HepG2 (cell line): ENCODE results near the gene SNRNP200. TPM values are rescaled to one million over a fixed set of nuclear protein-coding genes. Genes with fewer than 3 reads are reported as not detected.

Experiments
- CENPX ChIP-seq: sonication (generic); formaldehyde crosslinking; IDR thresholded peaks from 2 replicates; pipeline ENCODE4 v1.9.0; 2021; ENCODE audit warnings: mild to moderate bottlenecking, missing genetic modification reagents, moderate library complexity
- HMG20A ChIP-seq: IDR thresholded peaks from 2 replicates; pipeline ENCODE4 v1.6.1; 2016; ENCODE audit warnings: borderline replicate concordance
- KAT2B ChIP-seq: fragments of 150-350 bp; IDR thresholded peaks from 2 replicates; pipeline ENCODE4 v1.6.1; 2014; ENCODE audit warnings: low read depth, low read length, borderline replicate concordance
- KDM3A ChIP-seq: IDR thresholded peaks from 2 replicates; pipeline ENCODE4 v1.6.1; 2018; ENCODE audit warnings: low read depth, missing compliant biosample characterization
- PITX1 ChIP-seq: sonication (generic); formaldehyde crosslinking; IDR thresholded peaks from 2 replicates; pipeline ENCODE4 v1.5.1; 2020; ENCODE audit warnings: mild to moderate bottlenecking, missing genetic modification reagents
- REXO4 ChIP-seq: sonication (generic); formaldehyde crosslinking; IDR thresholded peaks from 2 replicates; pipeline ENCODE4 v1.8.0; 2022; ENCODE audit warnings: missing genetic modification reagents, mild to moderate bottlenecking, borderline replicate concordance
- YEATS2 ChIP-seq: sonication (generic); formaldehyde crosslinking; IDR thresholded peaks from 2 replicates; pipeline ENCODE4 v1.4.0; 2020; ENCODE audit warnings: missing genetic modification reagents, borderline replicate concordance
- ZKSCAN8 ChIP-seq: IDR thresholded peaks from 2 replicates; pipeline ENCODE4 v1.6.1; 2016; ENCODE audit warnings: borderline replicate concordance, missing genetic modification reagents, missing compliant biosample characterization
- ZMYM2 ChIP-seq: sonication (generic); formaldehyde crosslinking; IDR thresholded peaks from 2 replicates; pipeline ENCODE4 v1.8.0; 2022; ENCODE audit warnings: mild to moderate bottlenecking, missing genetic modification reagents
- ZNF143 ChIP-seq: sonication (generic); formaldehyde crosslinking; IDR thresholded peaks from 2 replicates; pipeline ENCODE4 v1.4.0; 2020; ENCODE audit warnings: missing genetic modification reagents
- ZNF768 ChIP-seq: sonication (generic); formaldehyde crosslinking; IDR thresholded peaks from 2 replicates; pipeline ENCODE4 v1.4.0; 2020; ENCODE audit warnings: missing genetic modification reagents
- ZNF772 ChIP-seq: sonication (generic); formaldehyde crosslinking; IDR thresholded peaks from 2 replicates; pipeline ENCODE4 v1.5.0; 2020; ENCODE audit warnings: mild to moderate bottlenecking, missing genetic modification reagents
- polyA plus RNA-seq, 8 experiments: library from polyadenylated mRNA; depleted of rRNA in 3 of 8; stranded (reverse) in 7 of 8; unstranded in 1 of 8; fragments of >200 nt; fragmentation: Illumina TruSeq in 4 of 8; extraction: Trizol in 4 of 8; gene quantifications; 2 replicates each; pipeline versions ENCODE4 v1.2.1 to v1.2.3, GENCODE V29; 2011 to 2016; ENCODE audit warnings: low read depth in 4 of 8, missing spikeins in 1 of 8, mixed read lengths in 1 of 8; ENCODE audit not compliant: insufficient read depth in 1 of 8
- total RNA-seq, 5 experiments: library from RNA; depleted of rRNA; stranded (reverse); fragments of >200 nt; fragmentation: Illumina TruSeq; extraction: Trizol; gene quantifications; 2 replicates each; pipeline ENCODE4 v1.2.3, GENCODE V29; 2016; ENCODE audit warnings: low read depth in 1 of 5
- TF ChIP-seq, protein P1 (sequence below): sonication (generic); formaldehyde crosslinking; IDR thresholded peaks from 2 replicates; pipeline ENCODE4 v1.8.1; 2023; ENCODE audit warnings: mild to moderate bottlenecking, missing genetic modification reagents, borderline replicate concordance
- TF ChIP-seq, protein P2 (sequence below): sonication (generic); formaldehyde crosslinking; IDR thresholded peaks from 2 replicates; pipeline ENCODE4 v1.4.0; 2020; ENCODE audit warnings: missing genetic modification reagents, borderline replicate concordance
- TF ChIP-seq, protein P3 (sequence below), 2 experiments: fragments of 450-650 bp in 1 of 2; sonication (generic) in 1 of 2; formaldehyde crosslinking; IDR thresholded peaks; 2 replicates each; pipeline versions ENCODE4 v1.5.0 to v1.8.0; 2020 to 2022; ENCODE audit warnings: mild to moderate bottlenecking in 1 of 2, missing genetic modification reagents in 1 of 2
- TF ChIP-seq, protein P4 (sequence below): sonication (generic); formaldehyde crosslinking; IDR thresholded peaks from 2 replicates; pipeline ENCODE4 v1.4.0; 2020; ENCODE audit warnings: missing genetic modification reagents, borderline replicate concordance
- TF ChIP-seq, protein P5 (sequence below): sonication (generic); formaldehyde crosslinking; conservative IDR thresholded peaks from 2 replicates; pipeline ENCODE4 v1.4.0; 2020; ENCODE audit warnings: mild to moderate bottlenecking, missing genetic modification reagents, moderate library complexity

SNRNP200 gene
- total and polyA plus RNA-seq, 2 of the 13 experiments (the other 11 are each of a cell fraction or from before 2014, with no cell fraction given) = 99.0 to 232 TPM

DNA sequence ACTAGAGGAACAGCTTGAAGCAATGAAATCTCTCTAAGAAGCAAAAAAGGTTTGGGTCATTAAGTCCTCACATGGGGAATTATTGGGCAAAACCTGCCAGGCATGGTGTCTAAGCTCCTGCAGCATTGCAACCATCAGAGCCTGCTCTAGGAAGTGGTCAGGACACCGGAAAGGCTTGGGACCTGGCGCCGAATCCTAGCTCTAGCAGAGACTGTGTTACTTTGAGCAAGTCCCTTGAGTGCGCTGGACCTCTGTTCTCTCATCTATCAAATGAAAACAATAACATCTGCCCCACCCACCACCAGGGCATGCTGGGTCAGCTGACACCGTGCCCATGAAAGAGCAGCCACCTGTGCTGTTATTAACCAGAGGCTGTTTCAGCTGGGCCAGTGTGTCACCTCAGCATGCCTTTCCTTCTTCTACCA lies 45.8 kb downstream of the SNRNP200 start (continued):
- TF ChIP-seq KAT2B = no peak
- no peak for TF ChIP-seq REXO4 (CRISPR knock-in tag)
- TF ChIP-seq ZNF768 (CRISPR knock-in tag) = 0 out of 2 replicates have a peak, but pooled peaks have one; percentile 22
- TF ChIP-seq ZMYM2 = no peak
- TF ChIP-seq, protein P1, sequence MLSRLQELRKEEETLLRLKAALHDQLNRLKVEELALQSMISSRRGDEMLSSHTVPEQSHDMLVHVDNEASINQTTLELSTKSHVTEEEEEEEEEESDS = no peak
- TF ChIP-seq, protein P2, sequence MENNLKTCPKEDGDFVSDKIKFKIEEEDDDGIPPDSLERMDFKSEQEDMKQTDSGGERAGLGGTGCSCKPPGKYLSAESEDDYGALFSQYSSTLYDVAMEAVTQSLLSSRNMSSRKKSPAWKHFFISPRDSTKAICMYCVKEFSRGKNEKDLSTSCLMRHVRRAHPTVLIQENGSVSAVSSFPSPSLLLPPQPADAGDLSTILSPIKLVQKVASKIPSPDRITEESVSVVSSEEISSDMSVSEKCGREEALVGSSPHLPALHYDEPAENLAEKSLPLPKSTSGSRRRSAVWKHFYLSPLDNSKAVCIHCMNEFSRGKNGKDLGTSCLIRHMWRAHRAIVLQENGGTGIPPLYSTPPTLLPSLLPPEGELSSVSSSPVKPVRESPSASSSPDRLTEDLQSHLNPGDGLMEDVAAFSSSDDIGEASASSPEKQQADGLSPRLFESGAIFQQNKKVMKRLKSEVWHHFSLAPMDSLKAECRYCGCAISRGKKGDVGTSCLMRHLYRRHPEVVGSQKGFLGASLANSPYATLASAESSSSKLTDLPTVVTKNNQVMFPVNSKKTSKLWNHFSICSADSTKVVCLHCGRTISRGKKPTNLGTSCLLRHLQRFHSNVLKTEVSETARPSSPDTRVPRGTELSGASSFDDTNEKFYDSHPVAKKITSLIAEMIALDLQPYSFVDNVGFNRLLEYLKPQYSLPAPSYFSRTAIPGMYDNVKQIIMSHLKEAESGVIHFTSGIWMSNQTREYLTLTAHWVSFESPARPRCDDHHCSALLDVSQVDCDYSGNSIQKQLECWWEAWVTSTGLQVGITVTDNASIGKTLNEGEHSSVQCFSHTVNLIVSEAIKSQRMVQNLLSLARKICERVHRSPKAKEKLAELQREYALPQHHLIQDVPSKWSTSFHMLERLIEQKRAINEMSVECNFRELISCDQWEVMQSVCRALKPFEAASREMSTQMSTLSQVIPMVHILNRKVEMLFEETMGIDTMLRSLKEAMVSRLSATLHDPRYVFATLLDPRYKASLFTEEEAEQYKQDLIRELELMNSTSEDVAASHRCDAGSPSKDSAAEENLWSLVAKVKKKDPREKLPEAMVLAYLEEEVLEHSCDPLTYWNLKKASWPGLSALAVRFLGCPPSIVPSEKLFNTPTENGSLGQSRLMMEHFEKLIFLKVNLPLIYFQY (CRISPR knock-in tag) = no peak; the same call in 1 of the 2 replicates
- no peak for TF ChIP-seq ZNF772 (CRISPR knock-in tag)
- TF ChIP-seq ZKSCAN8 (CRISPR knock-in tag) = no peak
- TF ChIP-seq PITX1 (CRISPR knock-in tag) = no peak
- TF ChIP-seq, protein P3, sequence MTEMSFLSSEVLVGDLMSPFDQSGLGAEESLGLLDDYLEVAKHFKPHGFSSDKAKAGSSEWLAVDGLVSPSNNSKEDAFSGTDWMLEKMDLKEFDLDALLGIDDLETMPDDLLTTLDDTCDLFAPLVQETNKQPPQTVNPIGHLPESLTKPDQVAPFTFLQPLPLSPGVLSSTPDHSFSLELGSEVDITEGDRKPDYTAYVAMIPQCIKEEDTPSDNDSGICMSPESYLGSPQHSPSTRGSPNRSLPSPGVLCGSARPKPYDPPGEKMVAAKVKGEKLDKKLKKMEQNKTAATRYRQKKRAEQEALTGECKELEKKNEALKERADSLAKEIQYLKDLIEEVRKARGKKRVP (CRISPR knock-in tag; IDR thresholded peaks at IDR 0.05) = no peak
- TF ChIP-seq, protein P4, sequence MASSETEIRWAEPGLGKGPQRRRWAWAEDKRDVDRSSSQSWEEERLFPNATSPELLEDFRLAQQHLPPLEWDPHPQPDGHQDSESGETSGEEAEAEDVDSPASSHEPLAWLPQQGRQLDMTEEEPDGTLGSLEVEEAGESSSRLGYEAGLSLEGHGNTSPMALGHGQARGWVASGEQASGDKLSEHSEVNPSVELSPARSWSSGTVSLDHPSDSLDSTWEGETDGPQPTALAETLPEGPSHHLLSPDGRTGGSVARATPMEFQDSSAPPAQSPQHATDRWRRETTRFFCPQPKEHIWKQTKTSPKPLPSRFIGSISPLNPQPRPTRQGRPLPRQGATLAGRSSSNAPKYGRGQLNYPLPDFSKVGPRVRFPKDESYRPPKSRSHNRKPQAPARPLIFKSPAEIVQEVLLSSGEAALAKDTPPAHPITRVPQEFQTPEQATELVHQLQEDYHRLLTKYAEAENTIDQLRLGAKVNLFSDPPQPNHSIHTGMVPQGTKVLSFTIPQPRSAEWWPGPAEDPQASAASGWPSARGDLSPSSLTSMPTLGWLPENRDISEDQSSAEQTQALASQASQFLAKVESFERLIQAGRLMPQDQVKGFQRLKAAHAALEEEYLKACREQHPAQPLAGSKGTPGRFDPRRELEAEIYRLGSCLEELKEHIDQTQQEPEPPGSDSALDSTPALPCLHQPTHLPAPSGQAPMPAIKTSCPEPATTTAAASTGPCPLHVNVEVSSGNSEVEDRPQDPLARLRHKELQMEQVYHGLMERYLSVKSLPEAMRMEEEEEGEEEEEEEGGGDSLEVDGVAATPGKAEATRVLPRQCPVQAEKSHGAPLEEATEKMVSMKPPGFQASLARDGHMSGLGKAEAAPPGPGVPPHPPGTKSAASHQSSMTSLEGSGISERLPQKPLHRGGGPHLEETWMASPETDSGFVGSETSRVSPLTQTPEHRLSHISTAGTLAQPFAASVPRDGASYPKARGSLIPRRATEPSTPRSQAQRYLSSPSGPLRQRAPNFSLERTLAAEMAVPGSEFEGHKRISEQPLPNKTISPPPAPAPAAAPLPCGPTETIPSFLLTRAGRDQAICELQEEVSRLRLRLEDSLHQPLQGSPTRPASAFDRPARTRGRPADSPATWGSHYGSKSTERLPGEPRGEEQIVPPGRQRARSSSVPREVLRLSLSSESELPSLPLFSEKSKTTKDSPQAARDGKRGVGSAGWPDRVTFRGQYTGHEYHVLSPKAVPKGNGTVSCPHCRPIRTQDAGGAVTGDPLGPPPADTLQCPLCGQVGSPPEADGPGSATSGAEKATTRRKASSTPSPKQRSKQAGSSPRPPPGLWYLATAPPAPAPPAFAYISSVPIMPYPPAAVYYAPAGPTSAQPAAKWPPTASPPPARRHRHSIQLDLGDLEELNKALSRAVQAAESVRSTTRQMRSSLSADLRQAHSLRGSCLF (CRISPR knock-in tag) = no peak
- no peak for TF ChIP-seq KDM3A
- TF ChIP-seq ZNF143 = no peak; the same call in 1 of the 2 replicates
- no peak for TF ChIP-seq YEATS2 (CRISPR knock-in tag)
- TF ChIP-seq HMG20A (CRISPR knock-in tag) = 0 out of 2 replicates have a peak, but pooled peaks have one; percentile 24
- no peak for TF ChIP-seq CENPX (CRISPR knock-in tag)
- TF ChIP-seq, protein P5, sequence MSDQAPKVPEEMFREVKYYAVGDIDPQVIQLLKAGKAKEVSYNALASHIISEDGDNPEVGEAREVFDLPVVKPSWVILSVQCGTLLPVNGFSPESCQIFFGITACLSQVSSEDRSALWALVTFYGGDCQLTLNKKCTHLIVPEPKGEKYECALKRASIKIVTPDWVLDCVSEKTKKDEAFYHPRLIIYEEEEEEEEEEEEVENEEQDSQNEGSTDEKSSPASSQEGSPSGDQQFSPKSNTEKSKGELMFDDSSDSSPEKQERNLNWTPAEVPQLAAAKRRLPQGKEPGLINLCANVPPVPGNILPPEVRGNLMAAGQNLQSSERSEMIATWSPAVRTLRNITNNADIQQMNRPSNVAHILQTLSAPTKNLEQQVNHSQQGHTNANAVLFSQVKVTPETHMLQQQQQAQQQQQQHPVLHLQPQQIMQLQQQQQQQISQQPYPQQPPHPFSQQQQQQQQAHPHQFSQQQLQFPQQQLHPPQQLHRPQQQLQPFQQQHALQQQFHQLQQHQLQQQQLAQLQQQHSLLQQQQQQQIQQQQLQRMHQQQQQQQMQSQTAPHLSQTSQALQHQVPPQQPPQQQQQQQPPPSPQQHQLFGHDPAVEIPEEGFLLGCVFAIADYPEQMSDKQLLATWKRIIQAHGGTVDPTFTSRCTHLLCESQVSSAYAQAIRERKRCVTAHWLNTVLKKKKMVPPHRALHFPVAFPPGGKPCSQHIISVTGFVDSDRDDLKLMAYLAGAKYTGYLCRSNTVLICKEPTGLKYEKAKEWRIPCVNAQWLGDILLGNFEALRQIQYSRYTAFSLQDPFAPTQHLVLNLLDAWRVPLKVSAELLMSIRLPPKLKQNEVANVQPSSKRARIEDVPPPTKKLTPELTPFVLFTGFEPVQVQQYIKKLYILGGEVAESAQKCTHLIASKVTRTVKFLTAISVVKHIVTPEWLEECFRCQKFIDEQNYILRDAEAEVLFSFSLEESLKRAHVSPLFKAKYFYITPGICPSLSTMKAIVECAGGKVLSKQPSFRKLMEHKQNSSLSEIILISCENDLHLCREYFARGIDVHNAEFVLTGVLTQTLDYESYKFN (CRISPR knock-in tag) = no peak
